BE2C (cell line): ENCODE measurements around the gene PRR35.
"Not testable (repeated sequence)": the region's sequence is repeated elsewhere in the genome, so short reads cannot be mapped to it uniquely, and the experiment has no call there.

Source experiments
- DNase-seq: peaks from one replicate; pipeline ENCODE4 v3.0.0-alpha.2; 2020
- H3K27me3 ChIP-seq: fragments of 250-450 bp; sonication (Bioruptor Pico); 2 replicates; pipeline ENCODE4 v1.5.1; 2020; ENCODE audit warnings: mild to moderate bottlenecking
- H3K36me3 ChIP-seq: fragments of 250-450 bp; sonication (Bioruptor Pico); 2 replicates; pipeline ENCODE4 v1.5.1; 2020; ENCODE audit warnings: mild to moderate bottlenecking
- H3K4me1 ChIP-seq: fragments of 250-450 bp; sonication (Bioruptor Pico); 2 replicates; pipeline ENCODE4 v1.5.1; 2020
- H3K4me3 ChIP-seq: 2 replicates; pipeline ENCODE4 v1.5.1; 2011; ENCODE audit warnings: low read depth, low read length
- H3K9me3 ChIP-seq: fragments of 250-450 bp; sonication (Bioruptor Pico); 2 replicates; pipeline ENCODE4 v1.5.1; 2020
- CTCF ChIP-seq: IDR thresholded peaks from 2 replicates; pipeline ENCODE4 v1.5.1; 2012; ENCODE audit warnings: mild to moderate bottlenecking, low read depth, low read length

The PRR35 gene

GRCh38 chr16:596736-597060 lies 36.5 kb downstream of the PRR35 start:
- H3K36me3 ChIP-seq = peaks cover 11% of the 10 kb centered on the region; the same call in 1 of the 2 replicates
- no peaks in the 10 kb centered on the region for H3K9me3 ChIP-seq
- no peaks in the 10 kb centered on the region for H3K27me3 ChIP-seq
- H3K4me1 ChIP-seq = no peaks in the 10 kb centered on the region
- H3K4me3 ChIP-seq = no peak overlapping the region
- no peak for TF ChIP-seq CTCF
- DNase-seq = no peak

GRCh38 chr16:597655-598054 lies 37.5 kb downstream of the PRR35 start:
- DNase-seq, H3K4me1 ChIP-seq, H3K9me3 ChIP-seq, H3K4me3 ChIP-seq, H3K27me3 ChIP-seq: not testable (repeated sequence)
- peaks cover 11% of the 10 kb centered on the region; the same call in 1 of the 2 replicates for H3K36me3 ChIP-seq

- DNase-seq = no peak
- H3K4me3 ChIP-seq = no peak overlapping the region
- H3K9me3 ChIP-seq = no peaks in the 10 kb centered on the region
- no peak for TF ChIP-seq CTCF
- H3K36me3 ChIP-seq = peaks cover 11% of the 10 kb centered on the region; the same call in 1 of the 2 replicates
- no peaks in the 10 kb centered on the region for H3K27me3 ChIP-seq
- H3K4me1 ChIP-seq = no peaks in the 10 kb centered on the region
Measured at GRCh38 chr16:598823-599739, 38.9 kb downstream of the PRR35 start.

- Histone ChIP-seq H3K27me3 (no peaks in the 10 kb centered on the region), H3K36me3 (peaks cover 11% of the 10 kb centered on the region; the same call in 1 of the 2 replicates), H3K9me3 (no peaks in the 10 kb centered on the region), H3K4me1 (no peaks in the 10 kb centered on the region), H3K4me3 (no peak overlapping the region)
- TF ChIP-seq CTCF = peak; percentile 54
- no peak for DNase-seq
Measured at GRCh38 chr16:600781-601180, 40.6 kb downstream of the PRR35 start.

- peaks cover 4% of the 10 kb centered on the region; the same call in 1 of the 2 replicates for H3K36me3 ChIP-seq
- no peaks in the 10 kb centered on the region for H3K4me1 ChIP-seq
- no peak for TF ChIP-seq CTCF
- H3K4me3 ChIP-seq = no peak overlapping the region
- DNase-seq = no peak
- H3K27me3 ChIP-seq = no peaks in the 10 kb centered on the region
- H3K9me3 ChIP-seq = no peaks in the 10 kb centered on the region
Measured at GRCh38 chr16:603933-604332, 43.7 kb downstream of the PRR35 start.

GRCh38 chr16:606656-607307 lies 46.6 kb downstream of the PRR35 start:
- no peak for DNase-seq

More at GRCh38 chr16:606656-607307, 46.6 kb downstream of the PRR35 start:
- TF ChIP-seq CTCF = no peak
- Histone ChIP-seq H3K36me3 (no peaks in the 10 kb centered on the region), H3K4me1 (no peaks in the 10 kb centered on the region), H3K9me3 (no peaks in the 10 kb centered on the region), H3K4me3 (no peak overlapping the region), H3K27me3 (no peaks in the 10 kb centered on the region)
